ENCODE measurements around the gene GMCL1. TPM values are rescaled to one million over a fixed set of nuclear protein-coding genes. Genes with fewer than 3 reads are reported as not detected.

Gene GMCL1
- total and polyA plus RNA-seq, 9 of the 15 experiments (the other 6 are each of a cell fraction or from before 2014, with no cell fraction given) = 7.0 to 27.3 (median 15.4) TPM

GRCh38 chr2:69811018-69811417, 18.4 kb upstream of the GMCL1 start:
- Histone ChIP-seq H3K27ac (ENCODE audit: extremely low read depth, low read depth, low read length) (no peak overlapping the region), H3K9me1 (ENCODE audit: control insufficient read depth, insufficient read depth, low read length) (no peaks in the 10 kb centered on the region), H3K9ac (ENCODE audit: insufficient read depth in 1 of 2, low read depth in 2 of 2, low read length in 2 of 2) (no peak overlapping the region), H3K4me1 (replicated peaks in 1 of 2; ENCODE audit: control insufficient read depth in 2 of 2, insufficient read depth in 2 of 2, low read length in 2 of 2) (peaks cover 0 to 3% of the 10 kb centered on the region in 2 experiments; a peak in 2 of 5 replicates), H2AFZ (ENCODE audit: low read depth, low read length) (no peak overlapping the region), H3K27me3 (ENCODE audit: control insufficient read depth in 2 of 2, insufficient read depth in 2 of 2, low read length in 2 of 2) (no peaks in the 10 kb centered on the region), H3K79me2 (ENCODE audit: control insufficient read depth, insufficient read depth, low read length) (no peaks in the 10 kb centered on the region), H3K36me3 (ENCODE audit: control insufficient read depth, insufficient read depth, low read length) (no peaks in the 10 kb centered on the region), H3K4me3 (no peak overlapping the region), H4K20me1 (replicated peaks; ENCODE audit: control insufficient read depth, insufficient read depth, low read length) (no peaks in the 10 kb centered on the region), H3K9me3 (replicated peaks; ENCODE audit: control insufficient read depth, insufficient read depth, low read depth, low read length) (no peaks in the 10 kb centered on the region), H3K4me2 (ENCODE audit: insufficient read depth, low read length) (no peak overlapping the region)
- BruUV-seq (replicated peaks) = no TSS peak
- POLR2A ChIA-PET = interaction anchor here (1.5 to 1.8 kb wide), 2 partner anchors 8 to 18 kb away, joined by 7 to 8 read pairs; no protein-coding TSS in a partner anchor
- CTCF ChIA-PET (ENCODE audit: low intra/inter-chr PET ratio) = no interaction called here
- no peak for ATAC-seq
- intact Hi-C loops (cut with micrococcal nuclease) (no loop called here), in situ Hi-C loops (cut with MboI) (no loop called here)
- no peak for DNase-seq (ENCODE audit: extremely low read depth in 1 of 4, low spot score in 3 of 4)
- 45% methylated on average over 5 of the region's 5 CpGs for WGBS (ENCODE audit: insufficient coverage, low coverage, missing lambda C conversion rate)
- no peak for FAIRE-seq
- TF ChIP-seq NBN (IDR thresholded peaks at IDR 0.05; ENCODE audit: low read depth) (no peak), ZNF512 (tag; IDR thresholded peaks at IDR 0.05) (no peak), FOXA1 (IDR thresholded peaks at IDR 0.05; ENCODE audit: borderline replicate concordance) (no peak), ZNF592 (IDR thresholded peaks at IDR 0.05) (no peak), JUND (IDR thresholded peaks at IDR 0.05; ENCODE audit: borderline replicate concordance, low read depth, low read length) (no peak), JUND (tag; IDR thresholded peaks at IDR 0.05; ENCODE audit: borderline replicate concordance, low read depth, low read length) (no peak), ETV5 (CRISPR knock-in tag; IDR thresholded peaks at IDR 0.05; ENCODE audit: low read depth) (no peak), PURB (CRISPR knock-in tag; IDR thresholded peaks at IDR 0.05; ENCODE audit: low read depth) (no peak), NFIX (CRISPR knock-in tag; IDR thresholded peaks at IDR 0.05; ENCODE audit: low read depth) (no peak), TCF15 (CRISPR knock-in tag; IDR thresholded peaks at IDR 0.05) (no peak), SRSF9 (IDR thresholded peaks at IDR 0.05; ENCODE audit: borderline replicate concordance, low read depth, low read length) (no peak), FOXP4 (CRISPR knock-in tag; IDR thresholded peaks at IDR 0.05; ENCODE audit: borderline replicate concordance) (no peak), ZNF263 (CRISPR knock-in tag; IDR thresholded peaks at IDR 0.05; ENCODE audit: borderline replicate concordance) (no peak), ZSCAN29 (IDR thresholded peaks at IDR 0.05) (no peak)
